ENCODE results near the gene PPP3CB.

PPP3CB gene

GRCh38 chr10:73478636-73479035 is 17.2 kb downstream of the PPP3CB start:
- no peak for DNase-seq

GRCh38 chr10:73471226-73471625 is 24.6 kb downstream of the PPP3CB start:
- no peak for DNase-seq

GRCh38 chr10:73469579-73469978 is 26.2 kb downstream of the PPP3CB start:
- no peak for DNase-seq

GRCh38 chr10:73467206-73467605 is 28.6 kb downstream of the PPP3CB start:
- no peak for DNase-seq

- no peak for DNase-seq
These were observed 29.7 kb downstream of the PPP3CB start for GRCh38 chr10:73465978-73466726.

GRCh38 chr10:73460897-73461296 is 34.9 kb downstream of the PPP3CB start:
- no peak for DNase-seq

- no peak for DNase-seq
These were observed 36.0 kb downstream of the PPP3CB start for GRCh38 chr10:73459683-73460314.

GRCh38 chr10:73456187-73456890 is 39.5 kb downstream of the PPP3CB start:
- DNase-seq: no peak

GRCh38 chr10:73449113-73449512 is 46.7 kb downstream of the PPP3CB start:
- no peak for DNase-seq

GRCh38 chr10:73448384-73448783 is 47.4 kb downstream of the PPP3CB start:
- DNase-seq: no peak

- DNase-seq: no peak
These were observed 48.9 kb downstream of the PPP3CB start for GRCh38 chr10:73446926-73447325.

GRCh38 chr10:73444457-73444856 is 51.4 kb downstream of the PPP3CB start:
- DNase-seq: no peak

- DNase-seq: peak; percentile 12
These were observed 56.1 kb downstream of the PPP3CB start for GRCh38 chr10:73439605-73440312.

- no peak for DNase-seq
These were observed 56.8 kb downstream of the PPP3CB start for GRCh38 chr10:73439055-73439454.

GRCh38 chr10:73433538-73433867 is 62.3 kb downstream of the PPP3CB start, which contains the start of gene MSS51:
MSS51 (minus strand) TSS chr10:73433561; CDS start chr10:73428284, 5,277 bp downstream.
- DNase-seq: no peak

GRCh38 chr10:73432646-73433537 is 62.9 kb downstream of the PPP3CB start:
- DNase-seq: no peak

- no peak for DNase-seq
These were observed 69.5 kb downstream of the PPP3CB start for GRCh38 chr10:73426318-73426717.

- no peak for DNase-seq
These were observed 71.3 kb downstream of the PPP3CB start for GRCh38 chr10:73424478-73424877.

GRCh38 chr10:73423309-73423708 is 72.5 kb downstream of the PPP3CB start:
- no peak for DNase-seq

GRCh38 chr10:73416571-73416970 is 79.3 kb downstream of the PPP3CB start:
- no peak for DNase-seq

- DNase-seq: no peak
These were observed 81.4 kb downstream of the PPP3CB start for GRCh38 chr10:73414230-73414945.
